HG03354 (cell line): Measurements from ENCODE around the gene MEIS3.
"Not testable (repeated sequence)": the region's sequence is repeated elsewhere in the genome, so short reads cannot be mapped to it uniquely, and the experiment has no call there.

Experiments used
- ATAC-seq: cut with Tn5 transposase; IDR thresholded peaks from one replicate; pipeline ENCODE4 v1.9.1; 2021; ENCODE audit warnings: mild to moderate bottlenecking; ENCODE audit not compliant: unreplicated experiment, poor library complexity, severe bottlenecking

MEIS3 gene

DNA sequence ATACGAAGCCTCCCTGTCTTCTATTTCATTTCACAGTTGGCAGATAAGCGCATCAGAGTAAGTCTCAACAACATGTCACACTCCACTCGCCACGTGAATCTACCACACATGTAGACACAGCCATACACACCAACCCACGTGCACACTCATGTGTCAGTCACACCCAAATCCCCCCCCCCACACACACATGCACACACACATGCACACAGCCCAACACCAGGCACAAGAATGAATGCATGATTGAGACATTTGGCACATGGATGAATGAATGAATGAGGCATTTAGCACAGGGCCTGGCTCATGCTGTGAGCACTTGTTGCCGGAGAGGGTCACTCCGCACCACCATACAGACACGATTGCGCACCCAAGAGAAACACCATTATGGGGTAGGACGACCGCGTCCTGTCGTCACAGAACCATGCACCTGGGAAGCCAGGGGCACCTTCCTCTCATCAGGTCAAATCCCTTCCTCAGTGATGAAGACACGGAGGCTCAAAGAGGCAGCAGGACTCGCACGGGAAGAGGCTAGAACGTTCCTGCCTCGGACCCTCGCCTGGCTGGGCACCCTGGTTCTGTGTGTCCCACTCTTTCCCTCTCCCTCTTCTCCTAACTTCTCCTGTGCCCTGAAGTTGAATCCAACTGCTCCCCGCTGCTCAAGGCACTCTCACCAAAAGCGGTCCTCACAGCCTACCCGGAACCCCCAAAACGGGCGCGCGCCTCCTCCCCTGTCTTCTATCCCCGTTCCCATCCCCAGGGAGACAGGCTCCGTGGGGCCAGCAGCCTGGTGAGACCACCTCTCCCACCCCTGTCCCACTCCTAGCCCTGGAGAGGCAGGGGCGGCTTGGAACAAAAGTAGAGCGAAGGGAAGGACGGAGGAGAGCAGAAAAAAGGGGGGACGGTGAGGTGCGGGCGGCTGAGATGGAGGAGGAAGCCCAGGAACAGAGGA, 1.3 kb downstream of the MEIS3 start:
- no peak for ATAC-seq

- ATAC-seq, result no peak
Observed at GRCh38 chr19:47417107-47417745, 2.1 kb downstream of the MEIS3 start.

DNA sequence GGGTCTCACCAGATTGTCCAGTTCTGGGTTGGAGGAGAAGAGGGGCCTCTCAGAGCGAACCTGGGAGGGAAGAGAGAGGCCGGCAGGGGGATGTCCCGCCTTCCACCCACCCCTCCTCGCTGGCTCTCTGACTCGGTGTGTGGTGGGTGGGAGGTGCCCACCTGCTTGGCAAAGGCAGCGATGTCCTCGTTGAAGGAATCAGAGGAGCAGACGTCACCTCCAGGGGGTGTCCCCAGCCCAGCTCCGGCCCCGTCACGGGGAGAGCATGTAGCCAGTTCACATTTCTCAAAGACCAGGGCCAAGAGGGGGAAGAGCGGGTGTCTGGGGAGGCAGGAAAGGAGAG, 2.7 kb downstream of the MEIS3 start:
- ATAC-seq, result no peak

DNA sequence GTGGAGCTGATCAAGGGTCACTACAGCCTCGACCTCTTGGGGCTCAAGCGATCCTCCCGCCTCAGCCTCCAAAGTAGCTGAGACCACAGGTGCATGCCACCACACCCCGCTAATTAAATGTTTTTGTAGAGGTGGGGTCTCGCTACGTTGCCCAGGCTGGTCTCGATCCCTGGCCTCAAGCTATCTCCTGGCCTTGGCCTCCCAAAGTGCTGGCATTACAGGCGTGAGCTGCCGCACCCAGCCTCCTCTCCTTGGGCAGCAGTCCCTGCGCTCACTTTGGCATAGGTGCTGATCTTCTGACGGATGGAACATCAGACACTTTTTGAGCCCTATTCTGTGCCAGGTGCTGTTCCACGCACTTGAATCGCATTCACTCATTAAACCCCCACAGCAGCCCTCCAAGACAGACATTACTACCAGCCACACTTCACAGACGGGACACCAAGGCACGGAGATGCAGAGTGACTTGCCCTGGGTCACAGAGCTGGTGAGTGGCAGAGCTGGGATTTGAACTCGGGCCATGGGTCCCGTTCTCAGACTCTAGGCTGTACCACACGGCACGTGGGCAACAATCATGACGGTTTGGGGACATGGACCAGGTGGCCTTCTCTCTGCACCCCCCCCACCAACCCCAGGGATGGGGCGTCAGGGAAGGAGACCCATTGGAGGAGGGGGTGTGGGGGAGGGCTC, 3.2 kb downstream of the MEIS3 start:
- ATAC-seq, result no peak

DNA sequence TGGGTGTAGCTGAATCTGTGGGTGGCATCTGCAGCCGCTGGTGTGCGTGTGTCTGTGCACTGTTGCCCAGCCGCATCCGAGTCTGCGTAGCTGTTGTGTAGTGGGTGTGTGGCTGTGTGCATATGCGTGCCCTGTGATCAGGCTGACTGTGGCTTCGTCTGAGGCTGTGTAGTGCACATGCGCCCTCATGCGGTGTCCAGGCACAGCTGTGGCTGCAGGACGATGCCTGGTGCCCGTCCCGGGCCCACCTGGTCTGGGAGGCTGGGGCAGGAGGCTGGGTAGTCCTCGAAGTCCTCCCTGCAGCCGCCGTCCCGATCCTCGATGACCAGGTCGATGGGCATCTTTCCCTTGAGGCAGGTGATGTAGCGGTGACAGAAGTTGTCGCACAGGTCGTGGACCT, 4.9 kb downstream of the MEIS3 start:
- ATAC-seq, result no peak

DNA sequence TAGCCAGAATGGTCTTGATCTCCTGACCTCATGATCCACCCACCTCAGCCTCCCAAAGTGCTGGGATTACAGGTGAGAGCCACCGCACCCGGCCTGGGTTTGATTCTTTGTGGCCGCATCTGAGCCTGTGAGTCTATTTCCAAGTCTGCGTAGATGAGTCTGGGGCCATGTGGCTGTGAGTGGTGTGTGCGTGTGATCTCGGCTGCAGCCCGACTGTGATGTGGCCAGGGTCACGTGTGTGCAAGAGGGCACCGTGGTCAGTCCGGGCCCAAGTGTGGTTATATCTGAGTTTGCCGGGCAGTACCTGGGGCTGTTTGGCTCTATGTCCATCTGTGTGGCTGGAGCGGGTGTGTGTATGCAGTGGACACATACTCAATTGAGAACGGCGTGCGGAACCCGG, 5.4 kb downstream of the MEIS3 start:
- no peak for ATAC-seq

GRCh38 chr19:47411696-47412095, 7.6 kb downstream of the MEIS3 start:
- ATAC-seq, result not testable (repeated sequence)

DNA sequence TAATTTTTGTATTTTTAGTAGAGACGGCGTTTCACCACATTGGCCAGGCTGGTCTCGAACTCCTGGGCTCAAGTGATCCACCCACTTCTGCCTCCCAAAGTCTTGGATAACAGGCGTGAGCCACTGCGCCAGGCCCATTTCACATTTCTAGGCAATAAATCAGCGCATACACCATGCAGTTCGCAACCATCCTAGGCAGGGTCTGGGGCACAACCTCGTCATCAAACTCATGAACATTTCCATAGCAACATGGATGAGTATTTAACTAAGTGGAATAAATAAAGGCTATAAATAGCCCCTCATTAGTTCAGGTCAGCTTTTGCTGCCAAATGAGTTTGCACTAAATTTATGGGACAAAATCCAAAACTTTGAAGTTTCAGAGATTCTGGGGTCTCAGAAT, 8.2 kb downstream of the MEIS3 start:
- no peak for ATAC-seq

DNA sequence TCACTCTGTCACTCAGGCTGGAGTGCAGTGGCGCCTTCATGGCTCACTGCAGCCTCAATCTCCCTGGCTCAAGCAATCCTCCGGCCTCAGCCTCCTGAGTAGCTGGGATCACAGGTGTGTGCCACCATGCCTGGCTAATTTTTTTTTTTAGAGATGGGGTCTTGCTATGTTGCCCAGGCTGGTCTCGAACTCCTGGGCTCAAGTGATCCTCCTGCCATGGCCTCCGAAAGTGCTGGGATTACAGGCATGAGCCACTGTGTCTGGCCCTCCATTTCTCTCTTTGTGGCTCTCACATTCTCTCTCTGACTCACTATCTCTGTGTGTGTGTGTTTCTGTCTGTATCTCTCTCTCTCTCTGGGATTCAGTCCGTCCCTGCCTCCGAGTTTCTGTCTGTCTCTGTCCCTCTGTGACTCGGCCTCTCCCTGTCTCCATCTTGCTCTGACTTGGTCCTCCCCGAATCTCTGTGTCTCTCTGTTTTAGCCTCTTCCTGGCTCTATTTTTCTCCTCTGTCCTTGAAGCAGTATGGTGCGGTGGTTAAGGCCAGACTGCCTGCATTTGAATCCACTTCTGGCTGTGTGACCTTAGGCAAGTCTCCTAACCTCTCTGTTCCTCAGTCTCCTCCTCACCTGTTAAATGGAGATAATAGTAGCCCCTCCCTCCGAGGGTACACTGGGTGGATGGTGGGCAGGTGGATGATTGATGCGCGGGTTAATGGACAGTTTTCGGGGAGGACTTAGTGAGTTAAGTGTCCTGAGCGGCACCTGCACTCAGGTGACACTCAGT, 11.0 kb downstream of the MEIS3 start:
- no peak for ATAC-seq

GRCh38 chr19:47407417-47407774, 11.9 kb downstream of the MEIS3 start:
- no peak for ATAC-seq

DNA sequence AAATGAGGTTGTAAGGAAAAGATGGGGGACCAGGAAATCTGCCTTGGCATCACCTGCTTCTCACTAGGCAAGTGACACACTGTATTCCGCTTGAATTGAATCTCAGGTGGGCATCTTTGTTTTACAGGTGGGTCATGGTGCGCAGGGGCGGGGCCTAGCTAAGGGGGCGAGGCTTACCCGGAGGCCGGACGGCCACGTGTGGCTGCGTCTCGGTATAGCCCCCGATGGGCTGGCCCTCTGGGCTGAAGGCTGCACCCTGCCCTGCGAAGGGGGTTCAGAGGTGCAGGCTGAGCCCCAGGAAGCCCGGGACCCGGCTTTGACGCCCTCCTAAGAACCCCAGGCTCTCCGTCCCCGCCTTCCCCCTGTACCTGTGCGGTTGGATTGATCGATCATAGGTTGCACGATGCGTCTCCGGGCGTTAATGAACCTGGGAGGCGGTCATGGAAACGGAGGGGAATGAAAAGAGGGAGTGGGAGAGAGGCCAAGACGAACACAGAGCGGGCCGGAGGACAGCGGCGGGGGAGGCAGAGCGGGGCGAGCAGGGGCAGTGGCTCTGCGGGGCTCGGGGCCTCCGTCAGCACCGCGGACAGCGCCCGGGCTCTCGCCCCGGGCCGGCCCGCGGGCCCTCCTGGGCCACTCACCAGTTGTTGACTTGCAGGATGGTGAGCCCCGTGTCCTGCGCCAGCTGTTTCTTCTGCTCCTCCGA, 12.5 kb downstream of the MEIS3 start:
- no peak for ATAC-seq

DNA sequence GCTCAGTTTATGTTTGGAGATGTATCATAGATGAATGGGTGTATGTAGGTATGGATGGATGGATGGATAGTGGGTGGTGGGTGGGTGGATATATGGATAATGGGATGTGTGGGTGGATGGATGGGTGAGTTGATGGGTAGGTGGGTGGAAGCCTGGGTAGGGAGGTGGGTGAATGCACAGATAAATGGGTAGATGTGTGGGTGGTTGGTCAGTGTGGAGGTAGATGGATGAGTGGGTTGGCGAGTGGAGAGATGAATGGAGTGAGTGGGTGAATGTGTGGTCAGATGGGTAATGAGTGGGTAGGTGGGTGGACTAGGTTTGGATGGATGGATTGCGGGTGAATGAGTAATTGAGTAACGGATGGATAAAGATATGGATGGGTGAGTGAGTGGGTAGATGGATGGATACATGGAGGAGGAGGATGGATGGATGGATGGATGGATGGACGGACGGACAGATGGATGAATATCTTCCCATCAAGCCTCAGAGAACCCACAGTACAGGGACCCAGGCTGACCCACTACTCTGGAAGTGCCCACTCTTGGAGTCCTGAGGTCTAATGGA, 13.4 kb downstream of the MEIS3 start:
- ATAC-seq, result no peak

DNA sequence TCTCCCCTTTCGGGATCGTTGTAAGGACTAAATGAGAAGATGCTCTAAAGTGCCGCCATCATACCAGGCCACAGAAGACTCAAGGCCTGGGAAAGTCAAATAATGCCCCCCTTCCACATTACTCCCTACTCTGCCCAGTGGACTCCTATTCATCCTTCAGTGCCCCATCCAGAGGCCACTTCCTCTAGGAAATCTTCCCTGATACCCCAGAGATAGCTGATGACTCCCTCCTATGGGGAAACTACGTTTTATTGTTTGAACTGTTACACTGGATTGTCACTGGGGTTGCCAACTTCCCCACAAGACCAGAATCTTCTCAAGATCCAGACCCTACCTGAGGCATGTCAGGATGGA, 14.2 kb downstream of the MEIS3 start:
- no peak for ATAC-seq

DNA sequence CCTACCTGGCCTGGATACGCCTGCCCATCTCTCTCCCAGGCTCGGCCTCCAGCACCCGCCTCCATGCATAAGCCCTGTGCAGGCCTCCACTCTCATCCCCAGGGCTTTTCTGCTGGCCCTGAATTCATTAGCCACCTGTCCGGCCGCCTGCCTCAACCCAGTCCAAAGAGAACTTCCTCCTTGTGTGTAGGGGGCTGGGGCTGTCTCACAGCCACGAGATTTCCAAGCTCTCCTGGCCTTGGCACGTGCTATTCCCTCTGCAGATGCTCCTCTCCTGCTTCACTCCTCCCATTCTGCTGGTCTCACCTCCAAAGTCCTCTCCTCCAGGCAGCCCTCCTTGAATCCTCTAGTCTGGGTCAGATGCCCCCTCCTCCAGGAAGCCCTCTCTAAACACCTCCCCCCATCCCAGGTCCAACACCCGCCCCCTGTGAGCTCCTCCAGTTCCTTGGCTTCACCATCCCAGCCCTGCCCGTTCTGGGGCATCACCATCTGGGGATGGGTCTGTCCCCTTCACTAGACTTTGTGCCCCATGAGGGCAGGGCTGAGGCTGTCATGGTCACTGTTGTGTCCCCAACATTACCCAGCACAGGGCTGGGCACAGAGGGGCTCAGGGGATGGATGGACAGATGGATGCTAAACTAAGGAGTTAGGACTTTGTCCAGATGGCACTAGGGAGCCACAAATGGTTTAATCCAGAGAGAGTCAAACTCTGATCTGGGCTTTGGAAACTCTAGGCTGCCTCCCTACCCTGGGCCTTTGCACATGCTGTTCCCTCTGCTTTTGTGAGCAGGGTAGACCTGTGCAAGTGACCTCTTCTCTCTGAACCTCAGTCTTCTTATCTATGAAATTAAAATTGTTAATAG, 14.8 kb downstream of the MEIS3 start:
- no peak for ATAC-seq

DNA sequence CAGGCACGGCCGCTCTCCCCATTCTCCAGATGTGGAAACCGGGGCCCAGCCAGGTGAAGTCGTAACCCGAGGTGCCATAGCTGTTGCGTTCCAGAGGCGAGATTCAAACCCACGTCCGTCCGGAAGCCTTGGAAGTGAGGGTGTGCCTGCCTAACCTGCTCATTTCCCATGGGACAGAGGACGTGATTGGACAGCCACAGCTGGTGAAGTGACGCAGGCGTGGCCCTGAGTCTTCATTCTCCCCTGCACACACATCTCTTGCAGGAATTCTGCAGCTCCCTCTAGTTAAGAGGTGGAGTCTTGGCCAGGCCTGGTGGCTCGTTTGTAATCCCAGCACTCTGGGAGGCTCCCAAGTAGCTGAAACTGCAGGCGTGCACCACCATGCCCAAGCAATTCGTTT, 16.8 kb downstream of the MEIS3 start:
- ATAC-seq, result no peak

- ATAC-seq, result no peak
Observed at GRCh38 chr19:47398707-47399597, 20.4 kb downstream of the MEIS3 start.

DNA sequence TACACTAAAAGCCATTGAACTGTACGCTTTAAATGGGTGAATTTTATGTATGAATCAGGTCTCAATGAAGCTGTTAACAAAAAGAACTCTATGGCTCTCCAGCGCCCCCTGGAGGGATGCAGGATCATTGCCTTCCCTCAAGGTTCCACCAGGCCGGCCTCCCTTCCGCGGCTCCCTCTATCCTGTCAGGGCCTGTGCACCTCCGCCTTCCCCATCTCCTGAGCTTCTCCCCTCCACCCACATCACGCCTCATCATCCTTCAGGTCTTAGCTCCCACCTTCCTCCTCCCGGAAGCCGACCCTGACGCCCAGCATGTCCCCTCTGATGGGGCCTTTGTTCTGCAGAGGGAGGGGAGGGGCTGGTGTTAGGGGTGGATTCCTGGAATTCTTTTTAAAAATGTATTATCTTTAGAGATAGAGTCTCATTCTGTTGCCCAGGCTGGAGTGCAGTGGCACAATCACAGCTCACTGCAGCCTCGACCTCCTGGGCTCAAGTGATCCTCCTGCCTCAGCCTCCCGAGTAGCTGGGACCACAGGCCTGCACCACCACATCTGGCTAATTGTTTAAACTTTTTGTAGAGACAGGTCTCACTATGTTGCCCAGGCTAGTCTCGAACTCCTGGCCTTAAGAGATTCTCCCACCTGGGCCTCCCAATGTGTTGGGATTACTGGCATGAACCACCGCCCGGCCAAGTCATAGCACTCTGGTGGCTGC, 27.7 kb downstream of the MEIS3 start:
- ATAC-seq, result no peak
